Cortex of kidney (tissue), 1 donor: ENCODE results near the gene KLHL18.
"Not testable (repeated sequence)": the region's sequence is repeated elsewhere in the genome, so short reads cannot be mapped to it uniquely, and the experiment has no call there.

Source experiments
- DNase-seq: peaks from one replicate; lab custom pipeline; 2025; lab: John Stamatoyannopoulos, UW

Gene KLHL18

GRCh38 chr3:47314056-47314764, 31.5 kb downstream of the KLHL18 start:
- DNase-seq: no peak

- no peak for DNase-seq
Observed at GRCh38 chr3:47315069-47315647, 32.4 kb downstream of the KLHL18 start.

- DNase-seq: not testable (repeated sequence)
Observed at GRCh38 chr3:47316151-47316550, 33.4 kb downstream of the KLHL18 start.

GRCh38 chr3:47318916-47319315, 36.2 kb downstream of the KLHL18 start:
- no peak for DNase-seq

- DNase-seq: no peak
Observed at GRCh38 chr3:47319956-47320355, 37.2 kb downstream of the KLHL18 start.

GRCh38 chr3:47323431-47324277, 40.9 kb downstream of the KLHL18 start:
- no peak for DNase-seq

GRCh38 chr3:47324278-47324865, 41.6 kb downstream of the KLHL18 start:
- no peak for DNase-seq

- no peak for DNase-seq
Observed at GRCh38 chr3:47333907-47334306, 51.2 kb downstream of the KLHL18 start.

- DNase-seq: no peak
Observed at GRCh38 chr3:47337656-47338055, 54.9 kb downstream of the KLHL18 start.

- DNase-seq: no peak
Observed at GRCh38 chr3:47339951-47340350, 57.2 kb downstream of the KLHL18 start.

- no peak for DNase-seq
Observed at GRCh38 chr3:47340866-47341265, 58.1 kb downstream of the KLHL18 start.

- no peak for DNase-seq
Observed at GRCh38 chr3:47342151-47342550, 59.4 kb downstream of the KLHL18 start.

GRCh38 chr3:47342812-47343211, 60.1 kb downstream of the KLHL18 start:
- DNase-seq: no peak

GRCh38 chr3:47343471-47343971, 60.8 kb downstream of the KLHL18 start:
- DNase-seq: no peak

GRCh38 chr3:47344971-47345370, 62.2 kb downstream of the KLHL18 start:
- no peak for DNase-seq

- DNase-seq: no peak
Observed at GRCh38 chr3:47347217-47347801, 64.6 kb downstream of the KLHL18 start.

- DNase-seq: no peak
Observed at GRCh38 chr3:47348411-47349154, 65.8 kb downstream of the KLHL18 start.

GRCh38 chr3:47355010-47355409, 72.3 kb downstream of the KLHL18 start:
- no peak for DNase-seq

GRCh38 chr3:47356201-47356600, 73.5 kb downstream of the KLHL18 start:
- DNase-seq: no peak

- no peak for DNase-seq
Observed at GRCh38 chr3:47359323-47359722, 76.6 kb downstream of the KLHL18 start.

- DNase-seq: not testable (repeated sequence)
Observed at GRCh38 chr3:47360110-47360517, 77.4 kb downstream of the KLHL18 start.
